Measurements from ENCODE around the gene EXOC4.
A peak's percentile ranks its signal among the peaks of the same experiment; 100 is the strongest.
"Not testable (repeated sequence)": the region's sequence is repeated elsewhere in the genome, so short reads cannot be mapped to it uniquely, and the experiment has no call there.

EXOC4 gene

DNA sequence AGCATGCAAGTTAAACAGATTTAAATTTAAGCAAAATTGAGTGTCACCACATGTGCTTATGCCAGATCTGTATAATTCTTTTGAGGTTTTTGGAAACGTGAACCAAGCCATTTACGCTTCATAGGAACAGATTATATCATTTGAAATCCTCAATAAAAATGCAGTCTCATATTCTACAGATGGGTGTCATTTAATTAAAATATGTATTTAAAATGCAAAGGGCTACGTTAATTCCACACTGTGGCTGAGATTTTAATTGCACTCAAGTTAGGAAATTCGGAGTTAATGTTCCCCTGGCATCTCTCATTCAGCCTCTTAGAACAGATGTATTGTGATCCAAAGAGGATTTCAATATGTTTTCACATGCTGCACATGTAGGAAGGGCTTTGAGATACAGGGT is 709.8 kb downstream of the EXOC4 start:
- DNase-seq, result no peak

DNA sequence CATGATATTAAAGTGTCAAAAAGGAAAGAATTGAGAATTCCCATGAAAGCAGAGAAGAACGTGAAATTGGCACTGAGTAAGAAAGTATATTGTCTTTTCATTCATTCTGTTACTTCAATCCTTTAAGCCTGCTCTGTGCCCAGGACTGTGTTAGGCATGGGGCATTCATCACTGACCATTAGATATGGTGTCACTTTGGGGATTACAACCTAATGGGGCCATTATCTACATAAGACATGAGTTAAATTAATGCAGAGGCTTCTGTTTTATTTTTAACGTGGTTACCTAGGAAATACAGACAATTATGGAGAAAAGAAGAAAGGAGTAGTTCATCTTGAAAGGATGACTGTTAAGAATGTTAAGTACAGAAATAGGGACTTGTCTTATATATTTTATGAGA is 710.8 kb downstream of the EXOC4 start:
- no peak for DNase-seq

DNA sequence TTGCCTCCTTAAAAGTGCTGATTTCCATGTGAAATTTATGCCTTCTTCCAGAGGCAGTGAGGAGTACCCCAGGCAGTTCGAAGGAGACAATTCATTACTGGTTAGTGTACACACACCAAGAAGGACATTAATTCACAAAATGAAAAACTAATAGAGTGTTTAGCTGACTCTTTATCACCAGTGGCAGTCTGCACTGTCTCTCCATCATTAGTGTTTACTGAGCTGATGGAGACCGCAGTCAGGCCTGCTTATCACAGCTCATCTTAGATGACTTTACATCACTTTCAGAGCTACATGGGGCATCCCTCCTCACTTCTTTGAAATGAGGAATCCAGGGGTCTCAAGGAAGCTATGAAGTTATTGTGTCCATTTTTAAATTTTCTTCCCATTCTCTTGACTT is 718.7 kb downstream of the EXOC4 start:
- no peak for DNase-seq

DNA sequence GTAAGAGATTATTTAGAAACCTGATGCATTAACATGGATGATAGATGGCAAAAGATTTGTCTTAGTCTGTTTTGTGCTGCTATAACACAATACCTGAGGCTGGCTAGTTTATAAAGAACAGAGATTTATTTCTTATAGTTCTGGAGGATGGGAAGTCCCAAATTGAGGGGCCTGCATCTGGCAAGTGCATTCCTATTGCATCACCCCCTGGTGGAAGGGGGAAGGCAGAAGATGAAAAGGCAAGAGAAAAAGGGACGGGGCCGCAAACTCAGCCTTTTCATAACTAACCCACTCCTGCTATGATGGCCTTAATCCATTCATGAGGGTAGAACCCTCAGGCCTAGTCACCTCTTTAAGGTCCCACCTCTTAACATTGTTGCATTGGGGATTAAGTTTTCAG is 720.8 kb downstream of the EXOC4 start:
- no peak for DNase-seq

DNA sequence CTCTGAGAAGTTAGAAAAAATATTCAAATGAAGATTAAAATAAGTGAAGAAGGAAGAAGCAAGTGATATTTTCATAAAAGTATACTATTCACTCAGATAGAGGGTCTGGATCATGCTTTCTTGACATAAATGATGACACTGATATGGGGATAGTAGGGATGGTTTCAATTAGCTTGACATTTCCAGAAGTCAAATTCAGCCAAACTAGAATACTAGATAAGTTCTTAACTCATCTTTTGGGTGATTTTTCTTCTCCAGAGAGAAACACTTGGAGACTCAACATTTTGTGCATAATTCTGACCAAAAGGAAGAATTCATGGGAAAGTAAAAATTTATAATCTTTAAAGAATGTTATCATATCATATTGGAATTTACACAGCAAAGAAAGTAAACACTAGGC is 722.3 kb downstream of the EXOC4 start:
- DNase-seq, result no peak

DNA sequence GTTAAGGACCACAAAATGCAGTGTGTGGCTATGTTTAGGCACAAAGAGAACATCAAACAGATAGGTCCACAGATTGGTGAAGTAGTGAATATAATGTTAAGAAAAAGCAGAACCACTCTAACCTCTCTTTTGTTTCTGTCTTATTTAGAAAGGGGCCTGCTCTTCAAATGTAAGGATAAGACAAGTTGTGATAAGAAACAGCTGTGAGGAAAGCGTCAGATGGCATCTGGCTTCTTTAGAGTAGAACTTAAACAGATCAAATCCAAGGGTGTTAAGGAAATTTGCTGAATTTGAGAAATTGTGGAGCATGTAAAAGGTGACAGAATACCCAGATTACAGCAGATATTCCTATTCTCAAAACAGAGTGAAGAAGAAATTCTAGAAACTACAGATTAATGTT is 723.3 kb downstream of the EXOC4 start:
- no peak for DNase-seq

DNA sequence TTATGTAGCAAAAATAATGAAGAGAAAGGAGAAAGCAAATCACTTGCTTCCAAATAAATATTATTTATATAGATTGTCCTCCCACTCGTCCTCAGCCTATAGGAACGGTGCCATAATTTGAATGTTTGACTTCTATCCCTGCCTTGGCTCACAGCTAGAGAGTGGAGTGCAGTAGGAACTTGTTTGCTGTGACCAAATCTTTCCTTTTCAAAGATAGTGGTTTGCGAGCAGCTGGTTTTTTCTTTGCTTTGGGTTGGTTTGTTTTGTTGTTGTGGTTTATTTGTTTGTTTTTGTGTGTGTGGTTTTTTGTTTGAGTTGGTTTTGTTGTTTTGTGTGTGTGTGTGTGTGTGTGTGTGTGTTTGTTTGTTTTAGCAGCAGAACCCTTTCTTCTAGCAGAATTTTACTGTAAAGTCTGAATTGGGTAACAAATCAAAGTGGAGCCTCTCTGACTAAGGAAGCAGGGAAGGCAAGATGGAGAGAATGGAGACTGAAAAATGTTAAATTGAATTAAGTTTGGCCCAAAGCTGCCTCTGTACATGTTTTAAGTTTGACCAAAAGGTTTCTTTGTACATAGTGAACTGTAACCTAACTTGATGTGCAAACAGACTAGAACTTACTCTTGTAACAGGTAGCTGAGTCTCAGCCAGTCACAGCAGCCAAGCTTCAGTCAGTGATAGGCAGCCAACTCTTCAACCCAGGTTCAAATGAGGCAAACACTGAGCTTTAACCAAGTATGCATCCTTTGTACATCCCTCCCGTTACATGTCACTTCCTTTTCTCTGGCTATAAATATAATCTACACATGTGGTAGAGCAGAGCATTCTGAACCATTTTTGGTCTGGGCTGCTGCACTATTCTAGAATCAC is 724.8 kb downstream of the EXOC4 start:
- DNase-seq, result no peak

DNA sequence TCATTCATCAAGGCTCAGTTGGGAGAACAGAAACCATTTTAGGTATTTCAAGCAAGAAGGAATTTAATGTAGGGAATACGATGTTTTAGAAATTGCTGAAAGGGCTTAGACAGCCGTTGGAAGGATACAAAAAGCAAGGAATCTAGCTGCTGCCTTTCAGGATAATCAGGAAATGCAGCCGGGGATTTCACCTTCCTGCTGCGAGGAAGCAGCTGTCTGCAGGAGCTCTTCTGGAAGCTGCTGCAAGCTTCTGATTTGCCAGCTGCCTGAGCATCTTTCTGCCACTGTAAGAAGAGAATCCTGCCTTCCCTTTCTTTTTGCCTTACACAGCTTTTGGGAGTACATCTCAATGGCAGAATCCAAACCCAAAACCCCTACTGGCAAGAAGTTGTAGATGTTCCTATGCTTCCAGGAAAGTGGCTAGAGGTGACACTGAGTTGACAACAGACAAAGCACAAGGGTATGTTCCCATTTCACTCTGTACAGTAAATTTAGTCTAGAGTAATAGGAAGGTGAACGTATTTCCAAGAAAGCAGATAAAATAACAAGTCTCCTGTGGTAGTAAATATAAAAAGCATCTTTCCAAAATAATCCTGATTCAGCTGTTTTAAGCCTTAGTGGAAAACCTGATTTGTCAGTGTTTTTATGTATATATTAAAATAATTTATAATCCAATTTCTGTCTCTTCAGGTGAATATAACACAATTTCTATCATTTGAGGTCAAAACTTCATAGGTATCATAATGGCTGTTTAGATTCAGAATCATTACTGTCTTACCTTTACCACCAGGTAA is 725.8 kb downstream of the EXOC4 start:
- no peak for DNase-seq

DNA sequence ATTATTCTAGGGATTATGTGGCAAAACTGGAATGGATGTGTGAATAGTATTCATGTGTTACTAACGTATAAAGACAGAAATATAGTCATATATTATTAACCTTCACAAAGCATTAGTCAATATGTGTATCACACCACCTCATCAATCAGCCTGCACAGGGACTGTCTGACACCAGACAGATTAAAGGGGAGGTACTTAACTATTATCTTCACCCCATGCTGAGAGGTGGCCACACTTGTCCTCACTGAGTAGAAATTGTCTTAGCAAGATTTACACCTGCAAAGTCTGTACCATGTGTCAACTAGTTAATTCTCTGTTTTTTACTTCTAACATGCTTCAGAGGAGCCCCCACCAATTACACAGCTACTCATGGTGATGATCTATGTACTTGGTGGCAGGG is 727.9 kb downstream of the EXOC4 start:
- no peak for DNase-seq

DNA sequence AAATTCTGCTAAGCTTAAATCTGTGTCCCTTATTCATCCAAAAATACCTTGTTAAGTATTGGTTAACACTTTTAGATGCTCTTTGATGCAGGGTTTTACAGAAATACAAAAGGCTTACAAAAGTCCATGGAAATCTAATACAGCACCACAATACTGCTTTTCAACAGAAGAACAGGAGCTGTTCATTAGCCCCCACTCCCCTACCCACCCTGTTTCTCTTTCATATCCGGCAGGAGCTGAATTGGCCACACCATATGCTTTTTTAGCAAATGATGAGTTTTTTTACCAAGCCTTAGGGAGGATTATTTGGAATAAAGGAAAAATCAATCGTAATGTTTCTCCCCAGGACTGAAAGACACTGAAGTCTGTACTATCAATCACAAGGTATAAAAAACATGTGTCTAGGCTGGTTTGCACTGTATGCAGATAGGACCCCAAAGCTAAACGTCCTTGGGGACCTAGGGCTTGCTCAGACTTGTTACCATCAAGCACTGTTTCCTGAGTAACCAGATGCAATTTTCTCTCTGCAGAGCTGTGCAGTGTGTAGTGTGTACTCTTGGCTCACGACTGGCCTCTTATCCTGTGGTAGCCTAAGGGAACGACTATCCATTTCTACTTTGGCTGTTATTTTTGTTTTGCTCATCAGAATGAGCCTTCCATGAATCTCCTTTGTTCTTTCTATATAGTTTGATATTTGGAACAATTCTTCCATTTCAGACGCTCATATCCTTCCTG is 731.0 kb downstream of the EXOC4 start:
- DNase-seq, result no peak

DNA sequence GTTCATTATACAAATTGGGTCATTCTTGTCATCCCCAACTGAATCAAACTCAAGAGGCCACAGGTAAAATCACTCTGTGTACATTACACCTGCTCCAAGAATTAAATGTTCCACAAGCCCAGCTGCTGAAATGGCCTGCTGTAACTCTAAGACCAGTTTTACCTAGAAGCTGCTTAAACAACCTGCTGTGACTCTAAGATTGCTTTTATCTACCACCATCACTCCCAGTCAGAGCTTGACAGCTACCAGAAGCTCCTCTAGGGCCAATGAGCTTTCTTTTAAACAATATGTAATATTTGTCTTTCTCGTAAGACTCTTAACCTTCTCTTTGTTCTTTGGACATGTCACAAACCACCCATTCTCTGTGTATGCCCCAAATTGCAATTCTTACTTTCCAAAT is 732.4 kb downstream of the EXOC4 start:
- DNase-seq, result no peak

DNA sequence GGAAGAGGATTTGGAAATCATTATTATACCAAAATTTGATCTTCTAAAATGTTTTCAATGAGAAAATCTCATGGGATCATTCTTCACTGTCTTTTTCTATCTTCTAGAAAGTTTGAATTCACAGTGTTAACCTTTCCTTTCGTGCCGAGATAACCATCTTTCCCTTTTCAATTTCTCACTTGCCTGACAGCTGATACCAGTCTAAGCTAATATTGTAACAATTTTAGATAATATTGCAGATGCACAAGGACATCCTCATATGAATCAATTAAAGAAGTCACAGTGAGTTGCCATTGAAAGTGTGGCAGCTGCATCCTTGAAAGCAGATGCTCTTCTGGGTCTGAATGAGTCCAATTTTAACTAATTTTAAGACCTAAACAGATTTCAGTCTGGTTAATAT is 734.7 kb downstream of the EXOC4 start:
- no peak for DNase-seq

DNA sequence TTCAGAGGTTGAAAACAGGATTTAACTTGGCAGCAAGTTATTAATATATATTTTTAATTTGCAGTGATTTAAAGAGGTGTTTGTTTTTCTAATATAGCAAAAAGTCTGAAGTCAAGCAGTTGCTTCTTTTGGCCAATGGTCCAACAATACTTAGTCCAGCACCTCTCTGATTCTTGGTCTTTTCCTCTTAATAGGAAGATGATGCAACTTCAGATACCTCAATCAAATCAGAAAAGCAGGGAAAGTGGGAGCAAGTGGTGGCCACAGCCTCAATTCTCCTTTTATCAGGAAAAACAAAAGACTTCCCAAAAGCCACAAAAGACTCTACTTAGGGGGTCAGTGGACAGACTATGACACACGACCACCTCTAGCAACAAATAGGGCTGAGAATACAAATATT is 740.7 kb downstream of the EXOC4 start:
- no peak for DNase-seq

DNA sequence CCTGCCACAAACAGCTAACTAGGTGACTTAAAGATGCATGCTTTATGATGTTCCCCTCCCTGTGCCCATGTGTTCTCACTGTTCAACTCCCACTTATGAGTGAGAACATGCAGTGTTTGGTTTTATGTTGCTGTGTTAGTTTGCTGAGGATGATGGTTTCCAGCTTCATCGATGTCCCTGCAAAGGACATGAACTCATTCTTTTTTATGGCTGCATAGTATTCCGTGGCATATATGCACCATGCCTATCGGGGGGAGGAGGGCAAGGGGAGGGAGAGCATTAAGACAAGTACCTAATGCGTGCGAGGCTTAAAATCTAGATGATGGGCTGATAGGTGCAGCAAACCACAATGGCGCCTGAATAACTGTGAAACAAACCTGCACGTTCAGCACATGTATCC is 741.2 kb downstream of the EXOC4 start:
- not testable (repeated sequence) for DNase-seq

DNA sequence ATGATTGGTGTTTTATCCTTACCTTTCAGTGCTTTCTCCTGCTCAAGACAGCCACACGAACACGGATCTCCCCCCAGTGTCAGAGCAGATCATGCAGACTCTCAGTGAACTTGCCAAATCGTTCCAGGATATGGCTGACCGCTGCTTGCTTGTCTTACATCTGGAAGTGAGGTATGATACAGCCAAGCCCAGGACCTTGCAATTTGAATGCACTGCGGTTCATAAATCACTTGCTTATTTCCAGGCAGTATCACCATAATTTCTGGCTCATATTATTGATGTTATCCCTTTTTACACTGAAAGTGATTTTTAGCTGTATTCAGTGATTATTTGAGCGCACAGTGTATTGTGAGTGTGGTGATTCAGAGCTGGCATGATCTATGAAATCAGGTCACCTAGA is 744.6 kb downstream of the EXOC4 start:
- no peak for DNase-seq

DNA sequence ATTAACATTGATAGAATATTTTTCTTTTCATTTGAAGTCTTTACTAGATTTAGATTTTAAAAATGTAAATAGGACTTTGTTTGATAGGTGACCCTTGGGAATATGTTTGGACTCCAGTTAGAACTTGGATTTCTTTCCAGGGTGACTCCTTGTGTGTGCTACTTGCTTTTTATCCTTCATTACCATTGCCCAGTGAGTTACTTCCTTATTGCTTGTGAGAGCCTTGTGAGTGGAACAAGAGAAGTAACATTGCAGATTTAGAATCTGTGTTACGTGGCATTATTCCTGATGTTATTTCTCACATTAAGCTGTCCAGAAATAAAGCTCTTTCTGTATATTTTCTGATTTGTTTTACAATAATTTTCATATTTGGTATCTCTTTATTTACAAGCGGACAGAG is 746.3 kb downstream of the EXOC4 start:
- no peak for DNase-seq

DNA sequence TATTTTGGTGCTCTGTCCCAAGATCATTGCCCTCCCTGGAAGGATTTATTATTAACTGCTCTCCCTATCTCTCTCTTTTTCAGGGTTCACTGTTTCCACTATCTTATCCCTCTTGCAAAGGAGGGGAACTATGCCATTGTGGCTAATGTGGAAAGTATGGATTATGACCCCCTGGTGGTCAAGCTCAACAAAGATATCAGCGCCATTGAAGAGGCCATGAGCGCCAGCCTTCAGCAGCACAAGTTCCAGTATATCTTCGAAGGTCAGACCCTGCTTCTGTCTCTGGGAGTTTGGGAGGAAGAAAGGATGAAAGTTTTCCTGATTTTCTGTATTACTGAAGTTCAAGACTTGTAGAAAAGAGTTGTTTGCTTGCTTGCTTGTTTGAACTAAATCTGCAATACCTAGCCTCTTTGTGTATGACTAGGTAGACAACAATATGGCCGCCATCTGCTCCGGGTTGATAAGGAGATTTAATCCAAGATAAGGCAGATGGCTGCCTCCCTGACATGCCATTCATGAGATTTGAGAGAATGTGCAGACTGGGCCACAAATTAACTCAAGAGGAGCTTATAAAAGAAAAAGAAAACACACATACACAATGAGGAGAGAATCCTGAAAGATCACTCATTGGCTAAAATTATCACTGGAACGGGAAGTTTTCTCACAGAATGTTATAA is 752.1 kb downstream of the EXOC4 start:
- no peak for DNase-seq

DNA sequence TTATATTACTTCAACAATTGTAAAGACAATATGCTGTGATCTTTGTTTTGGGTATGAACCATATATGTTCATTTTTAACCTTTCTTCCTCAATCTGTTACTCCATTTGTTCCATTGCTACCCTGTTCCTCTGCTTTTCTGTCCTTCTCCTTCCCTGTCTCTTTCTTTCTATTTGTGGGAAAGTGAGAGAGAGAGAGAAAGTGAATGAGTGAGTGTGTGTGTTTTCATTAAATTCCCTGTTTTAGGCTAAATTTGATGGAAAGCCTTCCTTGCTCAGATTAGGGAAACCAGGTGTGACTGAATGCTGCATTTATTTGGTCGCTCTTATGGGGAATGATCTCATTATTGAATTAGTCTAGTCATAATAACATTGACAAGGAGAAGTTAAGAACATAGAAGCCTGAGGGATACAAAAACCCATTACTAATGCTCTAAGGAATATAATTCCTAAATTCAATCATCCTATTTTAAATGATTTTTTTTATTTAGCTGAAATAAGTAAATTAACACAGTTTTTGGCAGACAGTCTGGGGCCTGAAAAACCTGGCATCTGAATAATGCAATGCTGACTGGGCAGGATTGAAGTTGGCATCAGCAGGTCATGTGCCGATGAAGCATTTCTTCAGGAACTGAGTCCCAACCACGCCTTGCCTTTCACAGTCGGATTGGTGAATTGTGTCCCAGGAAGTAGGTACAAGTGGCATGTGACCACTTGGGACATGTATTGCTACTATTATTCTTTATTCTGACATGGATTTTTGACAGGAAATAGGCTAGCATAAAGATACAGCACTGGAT is 756.6 kb downstream of the EXOC4 start:
- no peak for DNase-seq

DNA sequence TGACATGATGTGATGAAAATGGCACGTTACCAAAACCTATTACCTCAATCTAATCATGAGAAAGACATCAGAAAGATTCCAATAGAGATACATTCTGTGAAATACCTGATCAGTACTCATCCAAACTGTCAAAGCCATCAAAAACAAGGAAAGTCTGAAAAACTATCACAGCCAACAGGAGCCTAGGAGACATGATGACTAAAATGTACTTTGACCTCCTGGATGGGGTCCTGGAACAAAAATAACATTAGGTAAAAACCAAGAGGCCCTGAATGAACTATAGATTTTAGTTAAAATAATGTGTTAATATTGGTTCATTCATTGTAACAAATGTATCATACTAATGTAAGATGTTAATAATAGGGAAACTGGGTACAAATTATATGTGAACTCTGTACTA is 760.4 kb downstream of the EXOC4 start:
- no peak for DNase-seq

DNA sequence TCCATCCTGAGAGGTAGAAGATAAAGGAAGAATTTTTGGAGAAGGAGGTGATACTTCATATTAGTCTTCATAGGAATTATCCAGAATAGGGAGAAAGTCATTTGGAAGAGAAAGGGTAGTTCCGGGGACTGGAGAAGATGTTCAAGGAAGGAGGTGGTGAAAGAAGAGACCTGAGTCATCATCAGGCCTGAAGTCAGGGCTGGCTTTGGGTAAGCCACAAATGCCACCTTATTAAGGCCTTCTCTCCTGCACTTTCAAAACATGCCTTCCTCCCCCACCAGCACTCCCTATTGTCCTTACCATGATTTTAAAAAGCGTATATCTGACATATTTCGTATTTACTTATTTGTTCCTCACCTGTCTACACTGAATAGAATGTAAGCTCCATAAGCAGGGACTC is 762.1 kb downstream of the EXOC4 start:
- DNase-seq, result no peak

DNA sequence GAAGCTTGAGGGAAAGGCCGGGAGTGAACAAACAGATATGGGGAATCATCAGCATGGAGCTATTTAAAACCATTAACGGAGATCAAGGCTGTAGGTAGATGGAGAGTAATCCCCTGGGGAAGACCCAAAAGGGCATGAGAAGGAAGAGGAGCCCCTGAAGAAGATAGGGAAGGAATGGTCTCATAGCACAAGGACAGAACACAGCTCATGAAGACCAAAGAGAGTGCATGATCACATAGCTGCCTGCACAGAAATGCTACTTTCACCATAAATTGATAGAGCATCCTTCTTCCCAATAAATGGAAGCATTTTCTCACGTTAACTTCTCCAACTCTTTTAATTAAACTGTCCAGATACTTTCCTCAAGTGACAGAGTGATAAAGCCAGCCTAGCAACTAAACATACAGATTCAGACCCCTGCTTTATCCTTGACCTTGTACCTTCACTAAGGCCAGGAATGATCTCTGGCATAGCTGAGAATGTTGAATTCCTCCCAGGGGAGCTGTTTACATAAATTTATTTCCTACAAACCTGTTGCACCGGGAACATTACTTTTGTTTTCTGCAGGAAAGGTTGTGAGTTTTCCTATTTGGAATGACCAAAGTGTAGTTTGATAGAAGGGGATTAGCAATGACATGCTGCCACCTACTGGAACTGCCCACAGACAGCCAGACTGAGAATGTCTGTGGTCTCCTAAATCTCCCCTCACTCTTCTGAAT is 763.5 kb downstream of the EXOC4 start:
- DNase-seq, result peak; percentile 16

DNA sequence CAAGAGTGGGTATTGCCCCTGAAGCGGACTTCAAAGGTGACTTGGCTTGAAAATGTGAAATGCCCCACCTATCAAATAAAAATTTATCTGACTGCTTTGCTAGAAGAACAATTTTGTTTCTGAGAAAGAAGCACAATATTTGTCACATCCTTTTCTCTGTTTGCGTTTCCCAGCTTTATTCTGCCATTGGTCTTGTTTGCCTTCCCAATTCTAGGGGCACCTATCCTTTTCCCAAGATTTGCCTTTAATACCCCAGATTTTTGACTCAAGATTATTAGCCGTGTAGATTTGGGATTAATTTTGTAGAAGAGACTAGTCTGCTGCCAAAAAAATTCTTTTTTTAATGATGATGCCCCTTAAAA is 764.0 kb downstream of the EXOC4 start:
- no peak for DNase-seq

Measured in kidney glomerular epithelial cell (primary cell).